ENCODE measurements around the gene EML5. TPM values are rescaled to one million over a fixed set of nuclear protein-coding genes. Genes with fewer than 3 reads are reported as not detected.
A peak's percentile ranks its signal among the peaks of the same experiment; 100 is the strongest.
"Not testable (repeated sequence)": the region's sequence is repeated elsewhere in the genome, so short reads cannot be mapped to it uniquely, and the experiment has no call there.

Gene EML5
- total and polyA plus RNA-seq, 7 donors: under 0.01 to 6.1 (median 2.5) TPM

DNA sequence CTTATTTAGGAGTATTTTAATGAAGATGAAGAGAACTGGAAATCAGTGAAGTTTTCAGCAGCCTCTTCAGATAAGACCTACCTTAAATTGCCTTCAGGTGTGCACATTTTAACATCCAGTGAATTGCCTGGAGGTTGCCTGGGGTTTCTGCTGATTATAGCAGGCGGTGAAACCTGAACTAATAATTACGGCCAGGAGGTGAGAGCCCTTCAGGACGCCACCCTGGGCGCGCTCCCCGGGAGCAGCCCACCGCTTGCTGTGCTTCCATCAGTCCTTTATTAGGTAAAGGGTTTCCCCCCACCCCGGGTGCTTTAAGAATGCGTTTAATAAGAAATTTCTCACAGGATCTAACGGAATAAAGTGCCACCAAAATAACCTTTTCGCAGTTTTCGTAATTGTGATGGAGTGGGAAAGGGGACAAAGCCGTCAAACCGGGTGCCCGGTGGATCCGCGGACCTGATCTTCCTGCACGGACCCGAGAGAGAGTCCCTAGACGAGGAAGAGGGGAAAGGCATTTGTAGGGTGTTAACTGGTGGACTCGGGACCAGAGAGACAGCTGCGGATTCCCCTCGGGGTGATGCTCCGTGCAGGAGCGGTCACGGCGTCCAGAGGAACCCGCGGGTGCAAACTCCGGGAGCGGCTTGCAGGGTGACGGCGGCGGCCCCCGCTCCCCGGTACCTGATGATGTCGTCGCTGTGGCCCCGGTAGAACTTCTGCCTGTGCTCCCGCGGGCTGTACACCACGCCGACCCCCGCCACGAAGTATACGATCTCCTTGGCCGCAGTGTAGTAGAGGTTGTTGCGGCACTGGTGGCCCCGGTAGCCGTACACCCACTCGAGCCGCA lies 902 bp downstream of the EML5 start:
- Histone ChIP-seq H3K4me1 (peaks cover 0 to 23% (median 13%) of the 10 kb centered on the region in 4 donors), H3K27me3 (no peaks in the 10 kb centered on the region), H3K4me3 (peak overlapping the region; percentile 59 to 84 (median 72)), H3K27ac (peak overlapping the region; percentile 86 to 88 (median 88)), H3K36me3 (no peaks in the 10 kb centered on the region), H3K9me3 (no peaks in the 10 kb centered on the region)
- peak; percentile 66 for DNase-seq
- intact Hi-C loops (cut with DNase I): loop anchor here (2.0 to 5.0 kb wide), 2 partner anchors 33 to 125 kb away; partner anchors contain the start of gene TTC8
- TF ChIP-seq POLR2AphosphoS5 (IDR thresholded peaks at IDR 0.05) (no peak), POLR2A (IDR thresholded peaks at IDR 0.05) (no peak), EP300 (IDR thresholded peaks at IDR 0.05) (no peak)
- TF ChIP-seq, protein P1, sequence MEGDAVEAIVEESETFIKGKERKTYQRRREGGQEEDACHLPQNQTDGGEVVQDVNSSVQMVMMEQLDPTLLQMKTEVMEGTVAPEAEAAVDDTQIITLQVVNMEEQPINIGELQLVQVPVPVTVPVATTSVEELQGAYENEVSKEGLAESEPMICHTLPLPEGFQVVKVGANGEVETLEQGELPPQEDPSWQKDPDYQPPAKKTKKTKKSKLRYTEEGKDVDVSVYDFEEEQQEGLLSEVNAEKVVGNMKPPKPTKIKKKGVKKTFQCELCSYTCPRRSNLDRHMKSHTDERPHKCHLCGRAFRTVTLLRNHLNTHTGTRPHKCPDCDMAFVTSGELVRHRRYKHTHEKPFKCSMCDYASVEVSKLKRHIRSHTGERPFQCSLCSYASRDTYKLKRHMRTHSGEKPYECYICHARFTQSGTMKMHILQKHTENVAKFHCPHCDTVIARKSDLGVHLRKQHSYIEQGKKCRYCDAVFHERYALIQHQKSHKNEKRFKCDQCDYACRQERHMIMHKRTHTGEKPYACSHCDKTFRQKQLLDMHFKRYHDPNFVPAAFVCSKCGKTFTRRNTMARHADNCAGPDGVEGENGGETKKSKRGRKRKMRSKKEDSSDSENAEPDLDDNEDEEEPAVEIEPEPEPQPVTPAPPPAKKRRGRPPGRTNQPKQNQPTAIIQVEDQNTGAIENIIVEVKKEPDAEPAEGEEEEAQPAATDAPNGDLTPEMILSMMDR (IDR thresholded peaks at IDR 0.05): no peak
- 1 to 3% methylated on average over 52 of the region's 52 CpGs for WGBS, 2 donors

DNA sequence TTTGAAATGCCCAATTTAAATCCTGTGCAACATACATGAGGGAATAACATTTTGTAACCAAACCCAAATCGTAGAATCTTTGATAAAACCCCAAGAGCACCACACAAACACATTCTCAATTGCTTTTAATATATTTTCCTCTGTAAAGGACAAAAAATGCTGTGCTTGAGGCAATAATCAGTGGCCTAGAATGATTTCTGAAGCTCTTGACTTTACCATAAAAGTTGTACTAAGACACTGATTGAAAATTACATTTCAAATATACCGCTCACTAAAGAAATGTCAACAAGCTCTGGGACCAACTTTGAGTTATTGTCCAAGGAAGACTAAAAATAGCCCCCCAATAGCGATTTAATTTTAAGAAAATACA lies 1.5 kb downstream of the EML5 start:
- Histone ChIP-seq H3K36me3 (no peaks in the 10 kb centered on the region), H3K4me3 (no peak overlapping the region), H3K9me3 (no peaks in the 10 kb centered on the region), H3K4me1 (peaks cover 0 to 23% (median 13%) of the 10 kb centered on the region in 4 donors), H3K27ac (peak overlapping the region in 1 of 4 donors; percentile 88), H3K27me3 (no peaks in the 10 kb centered on the region)
- intact Hi-C loops (cut with DNase I): loop anchor here (5.0 kb wide), 1 partner anchor 124 kb away; no protein-coding TSS in a partner anchor
- 61 to 63% methylated on average over 3 of the region's 3 CpGs for WGBS, 2 donors
- DNase-seq: no peak
- TF ChIP-seq EP300 (IDR thresholded peaks at IDR 0.05) (no peak), POLR2AphosphoS5 (IDR thresholded peaks at IDR 0.05) (no peak), POLR2A (IDR thresholded peaks at IDR 0.05) (no peak)
- TF ChIP-seq, protein P1 (IDR thresholded peaks at IDR 0.05): no peak

DNA sequence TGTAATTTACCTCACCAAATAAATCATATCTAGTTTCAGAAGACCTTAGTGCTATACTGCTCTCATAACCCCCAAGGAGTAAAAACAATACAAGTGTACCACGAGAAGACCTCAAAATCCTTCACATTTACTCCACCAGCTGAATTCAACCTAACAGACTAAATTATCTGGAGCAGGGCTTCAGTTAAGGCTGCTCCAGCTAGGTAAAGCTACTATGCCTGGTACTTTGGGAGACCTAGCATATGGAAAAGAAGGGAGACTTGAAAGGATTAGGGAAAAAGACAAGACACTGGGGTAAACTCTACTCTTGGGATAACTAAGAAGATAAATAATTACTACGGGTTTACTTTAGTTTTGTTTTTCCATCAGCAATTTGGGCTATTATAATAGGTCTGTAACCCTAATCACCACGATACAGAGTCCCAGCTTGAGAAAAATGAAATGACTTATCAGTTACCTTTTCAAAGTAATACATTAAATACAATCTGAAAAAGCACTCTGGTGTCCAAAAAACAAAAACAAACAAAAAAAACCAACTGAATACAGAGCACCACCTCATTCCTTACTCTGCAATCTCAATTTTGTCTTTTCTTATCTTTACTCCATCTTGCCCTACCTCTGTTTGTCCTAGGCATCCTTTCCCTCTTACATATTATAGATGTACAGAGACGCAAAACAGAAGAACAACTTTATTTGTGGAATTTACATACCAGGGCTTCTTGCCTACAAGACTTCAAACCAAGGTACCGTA lies 2.1 kb downstream of the EML5 start:
- WGBS, 2 donors: 85% methylated on average over 5 of the region's 5 CpGs
- intact Hi-C loops (cut with DNase I): loop anchor here (5.0 kb wide), 1 partner anchor 123 kb away; no protein-coding TSS in a partner anchor
- Histone ChIP-seq H3K27me3 (no peaks in the 10 kb centered on the region), H3K9me3 (no peaks in the 10 kb centered on the region), H3K4me3 (no peak overlapping the region), H3K27ac (no peak overlapping the region), H3K36me3 (no peaks in the 10 kb centered on the region), H3K4me1 (peaks cover 0 to 23% (median 13%) of the 10 kb centered on the region in 4 donors)
- TF ChIP-seq POLR2AphosphoS5 (IDR thresholded peaks at IDR 0.05) (no peak), EP300 (IDR thresholded peaks at IDR 0.05) (no peak), POLR2A (IDR thresholded peaks at IDR 0.05) (no peak)
- TF ChIP-seq, protein P1 (IDR thresholded peaks at IDR 0.05): no peak
- no peak for DNase-seq

- H3K9me3 ChIP-seq; H3K4me3 ChIP-seq; H3K27ac ChIP-seq; H3K36me3 ChIP-seq; DNase-seq; intact Hi-C loops (cut with DNase I); H3K27me3 ChIP-seq: not testable (repeated sequence)
- peaks cover 0 to 23% (median 13%) of the 10 kb centered on the region in 4 donors for H3K4me1 ChIP-seq
These were observed 3.2 kb downstream of the EML5 start for GRCh38 chr14:88789573-88789972.

DNA sequence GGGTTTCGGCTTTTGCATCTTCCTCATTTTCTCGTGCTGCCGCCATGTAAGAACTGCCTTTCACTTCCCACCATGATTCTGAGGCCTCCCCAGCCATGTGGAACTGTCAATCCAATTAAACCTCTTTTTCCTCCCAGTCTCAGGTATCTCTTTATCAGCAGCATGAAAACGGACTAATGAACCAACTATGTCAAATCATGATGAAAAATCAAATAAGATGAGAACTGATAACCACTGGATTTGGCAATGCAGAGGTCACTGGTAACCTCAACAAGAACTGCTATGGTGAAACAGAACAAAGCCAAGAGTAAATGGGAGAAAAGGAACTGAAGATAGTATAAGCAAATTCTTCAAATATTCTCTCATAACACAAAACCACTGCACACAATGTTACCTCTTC lies 6.0 kb downstream of the EML5 start:
- 89 to 94% methylated on average over 4 of the region's 4 CpGs for WGBS, 2 donors
- H3K4me3 ChIP-seq: no peak overlapping the region
- TF ChIP-seq, protein P1 (IDR thresholded peaks at IDR 0.05): no peak
- TF ChIP-seq EP300 (IDR thresholded peaks at IDR 0.05) (no peak), POLR2A (IDR thresholded peaks at IDR 0.05) (no peak), POLR2AphosphoS5 (IDR thresholded peaks at IDR 0.05) (no peak)
- H3K36me3 ChIP-seq: no peaks in the 10 kb centered on the region
- no peak for DNase-seq
- H3K27me3 ChIP-seq: no peaks in the 10 kb centered on the region
- H3K4me1 ChIP-seq: peaks cover 0 to 9% (median 5%) of the 10 kb centered on the region in 4 donors
- H3K27ac ChIP-seq: no peak overlapping the region
- H3K9me3 ChIP-seq: peaks cover 0 to 4% (median 0%) of the 10 kb centered on the region in 4 donors
- intact Hi-C loops (cut with DNase I): no loop called here

Measured in sigmoid colon (tissue), 7 donors.